Measurements from ENCODE around the gene CCIN. TPM values are rescaled to one million over a fixed set of nuclear protein-coding genes. Genes with fewer than 3 reads are reported as not detected.

The CCIN gene
- total and polyA plus RNA-seq, 3 experiments from 2014 or later: 0.14 TPM; not detected in 2

DNA sequence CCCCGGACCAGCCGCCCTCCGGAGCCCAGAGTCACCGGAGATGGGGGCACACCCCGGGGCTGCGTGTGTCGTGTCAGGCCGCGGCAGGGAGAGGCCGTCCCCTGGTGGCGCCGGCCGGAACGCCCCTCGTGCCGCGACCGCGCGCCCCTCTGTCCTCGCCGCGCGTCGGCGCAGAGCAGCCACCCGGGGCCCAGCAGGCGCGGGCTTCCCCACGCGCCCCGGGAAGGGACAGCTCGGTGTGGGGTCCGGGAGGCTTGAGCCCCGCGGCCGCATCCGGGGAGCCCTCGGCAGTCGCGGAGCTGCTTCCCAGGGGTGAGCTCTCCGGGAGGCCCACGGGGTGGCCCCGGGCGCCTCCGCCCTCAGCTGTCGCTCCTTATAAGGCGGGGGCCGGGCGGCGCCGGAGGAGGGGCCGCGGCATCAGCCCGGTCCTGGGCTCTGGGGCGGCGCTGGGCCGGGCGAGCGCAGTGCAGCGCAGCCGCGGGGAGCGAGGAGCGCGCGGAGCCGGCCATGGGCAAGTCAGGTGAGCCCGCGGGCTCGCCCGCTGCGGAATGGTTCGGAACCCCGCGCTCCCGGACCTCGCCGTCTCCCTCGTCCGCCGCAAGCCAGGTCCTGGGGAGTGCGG is 32.8 kb upstream of the CCIN start, which contains the start of gene GLIPR2:
Gene GLIPR2, plus strand, starts transcription at position 462 of the 622 bp plus-strand sequence. Its CDS starts 46 bp downstream, at position 508.
- H3K4me1 ChIP-seq (ENCODE audit: insufficient read depth, low read length): peaks cover 52% of the 10 kb centered on the region
- Mint-ChIP-seq H3K9me3 (peaks cover 0 to 1% (median 0%) of the 10 kb centered on the region in 5 donors), H3K27me3 (no peaks in the 10 kb centered on the region), H3K36me3 (peaks cover 0 to 7% (median 0%) of the 10 kb centered on the region in 3 donors), H3K27ac (peak within 1 kb of the TSS; percentile 85 to 99 (median 98)), H3K4me1 (peaks cover 48 to 54% (median 52%) of the 10 kb centered on the region in 3 donors), H3K4me3 (peak within 1 kb of the TSS; percentile 87 to 99 (median 96))
- CTCF ChIA-PET: interaction anchor here (0.8 to 6.2 kb wide), 8 partner anchors 8 to 54 kb away, joined by 3 to 65 read pairs (median 8); partner anchors contain the start of gene CCIN
- peak; percentile 72 to 85 (median 76) for DNase-seq
- no peaks in the 10 kb centered on the region for H3K9me3 ChIP-seq (ENCODE audit: low read length)
- POLR2A ChIA-PET: interaction anchor here (0.9 to 2.4 kb wide), 5 partner anchors 11 to 54 kb away, joined by 3 to 12 read pairs (median 6); partner anchors contain the start of gene CLTA
- no peaks in the 10 kb centered on the region for H3K36me3 ChIP-seq (ENCODE audit: insufficient read depth, low read length)
- H3K27me3 ChIP-seq (ENCODE audit: insufficient read depth, low read length, poor library complexity, severe bottlenecking): no peaks in the 10 kb centered on the region
- H3K4me3 ChIP-seq (ENCODE audit: low read length): peak within 1 kb of the TSS; percentile 86
- peak within 1 kb of the TSS; percentile 69 for H3K27ac ChIP-seq (ENCODE audit: low read depth, low read length)

DNA sequence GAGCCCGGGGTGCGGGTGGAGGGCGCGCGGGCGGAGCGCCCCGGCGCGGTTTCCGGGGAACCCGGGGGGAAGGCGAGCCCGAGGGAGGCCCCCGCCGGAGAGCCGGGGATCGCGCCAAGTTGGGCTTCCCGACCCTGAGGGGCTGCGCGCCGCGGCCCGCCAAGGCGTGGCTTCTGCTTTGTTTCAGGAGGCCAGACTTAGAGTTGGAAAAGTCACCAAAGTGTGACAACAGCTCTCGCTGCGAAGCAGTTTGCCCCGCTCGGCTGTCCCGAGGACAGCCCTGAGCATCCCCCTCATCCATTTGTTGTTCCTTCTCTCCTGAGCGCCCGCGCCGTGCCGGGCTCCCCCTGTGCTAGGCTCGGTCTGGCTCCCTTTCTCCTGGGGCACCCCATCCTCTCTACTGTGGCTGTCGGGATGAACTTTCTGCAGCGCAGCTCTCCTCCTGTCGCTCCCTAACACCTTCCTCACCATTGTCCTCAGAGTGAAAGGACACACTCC is 32.2 kb upstream of the CCIN start:
- Mint-ChIP-seq H3K27me3 (no peaks in the 10 kb centered on the region), H3K4me1 (peaks cover 52 to 59% (median 57%) of the 10 kb centered on the region in 3 donors), H3K9me3 (peaks cover 0 to 1% (median 0%) of the 10 kb centered on the region in 5 donors), H3K4me3 (peak overlapping the region; percentile 87 to 99 (median 96)), H3K27ac (peak overlapping the region; percentile 85 to 99 (median 98)), H3K36me3 (peaks cover 0 to 7% (median 0%) of the 10 kb centered on the region in 3 donors)
- POLR2A ChIA-PET: interaction anchor here (0.7 to 2.4 kb wide), 6 partner anchors 10 to 54 kb away, joined by 3 to 12 read pairs (median 6); partner anchors contain the start of gene CLTA
- no peaks in the 10 kb centered on the region for H3K36me3 ChIP-seq (ENCODE audit: insufficient read depth, low read length)
- CTCF ChIA-PET: interaction anchor here (0.7 to 6.2 kb wide), 10 partner anchors 8 to 192 kb away, joined by 3 to 65 read pairs (median 6); partner anchors contain the start of gene CCIN
- H3K27me3 ChIP-seq (ENCODE audit: insufficient read depth, low read length, poor library complexity, severe bottlenecking): no peaks in the 10 kb centered on the region
- H3K4me3 ChIP-seq (ENCODE audit: low read length): peak overlapping the region; percentile 86
- H3K9me3 ChIP-seq (ENCODE audit: low read length): no peaks in the 10 kb centered on the region
- H3K4me1 ChIP-seq (ENCODE audit: insufficient read depth, low read length): peaks cover 57% of the 10 kb centered on the region
- DNase-seq: no peak
- peak overlapping the region; percentile 69 for H3K27ac ChIP-seq (ENCODE audit: low read depth, low read length)

DNA sequence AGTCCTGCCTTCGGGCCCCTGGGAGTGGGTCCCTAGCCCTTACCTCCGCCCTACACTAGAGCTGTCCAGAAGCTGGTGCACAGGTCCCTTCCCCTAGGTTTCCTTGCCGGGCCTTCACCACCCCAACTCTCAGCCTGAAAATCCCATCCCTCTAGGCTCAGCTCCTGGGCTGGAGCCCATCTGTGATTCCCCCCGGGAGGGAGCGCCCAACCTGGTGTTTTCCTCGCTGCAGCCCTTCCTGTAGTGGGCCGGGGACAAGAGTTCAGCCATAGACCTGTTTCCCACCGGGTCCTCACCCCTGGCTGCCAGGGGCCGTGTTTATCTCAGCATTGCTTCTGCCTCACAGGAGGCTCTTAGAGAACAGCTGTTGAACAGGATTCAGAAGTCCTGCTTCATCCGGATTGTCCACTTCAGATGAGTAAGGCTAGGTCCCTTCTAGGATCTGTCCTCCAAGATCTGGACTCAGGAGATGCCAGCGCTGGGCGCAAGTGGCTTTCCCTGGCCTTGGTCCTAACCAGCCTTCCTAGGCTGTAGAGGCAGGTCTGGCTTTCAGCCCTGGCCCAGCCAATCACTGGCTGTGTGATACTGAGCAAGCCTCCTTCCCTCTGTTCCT is 31.7 kb upstream of the CCIN start:
- CTCF ChIA-PET: interaction anchor here (0.7 to 6.2 kb wide), 8 partner anchors 12 to 191 kb away, joined by 3 to 65 read pairs (median 8); partner anchors contain the start of gene CCIN
- peak overlapping the region; percentile 86 for H3K4me3 ChIP-seq (ENCODE audit: low read length)
- POLR2A ChIA-PET: interaction anchor here (0.7 to 2.4 kb wide), 4 partner anchors 11 to 53 kb away, joined by 3 to 12 read pairs (median 6); partner anchors contain the start of gene CLTA
- DNase-seq: no peak
- no peaks in the 10 kb centered on the region for H3K9me3 ChIP-seq (ENCODE audit: low read length)
- H3K27ac Mint-ChIP-seq: peak overlapping the region; percentile 85 to 99 (median 98)
- peak overlapping the region; percentile 87 to 99 (median 96) for H3K4me3 Mint-ChIP-seq
- H3K4me1 ChIP-seq (ENCODE audit: insufficient read depth, low read length): peaks cover 63% of the 10 kb centered on the region
- H3K36me3 Mint-ChIP-seq: peaks cover 0 to 8% (median 0%) of the 10 kb centered on the region in 3 donors
- H3K27ac ChIP-seq (ENCODE audit: low read depth, low read length): peak overlapping the region; percentile 69
- no peaks in the 10 kb centered on the region for H3K27me3 ChIP-seq (ENCODE audit: insufficient read depth, low read length, poor library complexity, severe bottlenecking)
- H3K9me3 Mint-ChIP-seq: peaks cover 0 to 1% (median 0%) of the 10 kb centered on the region in 5 donors
- peaks cover 57 to 64% (median 63%) of the 10 kb centered on the region in 3 donors for H3K4me1 Mint-ChIP-seq
- no peaks in the 10 kb centered on the region for H3K36me3 ChIP-seq (ENCODE audit: insufficient read depth, low read length)
- H3K27me3 Mint-ChIP-seq: no peaks in the 10 kb centered on the region

DNA sequence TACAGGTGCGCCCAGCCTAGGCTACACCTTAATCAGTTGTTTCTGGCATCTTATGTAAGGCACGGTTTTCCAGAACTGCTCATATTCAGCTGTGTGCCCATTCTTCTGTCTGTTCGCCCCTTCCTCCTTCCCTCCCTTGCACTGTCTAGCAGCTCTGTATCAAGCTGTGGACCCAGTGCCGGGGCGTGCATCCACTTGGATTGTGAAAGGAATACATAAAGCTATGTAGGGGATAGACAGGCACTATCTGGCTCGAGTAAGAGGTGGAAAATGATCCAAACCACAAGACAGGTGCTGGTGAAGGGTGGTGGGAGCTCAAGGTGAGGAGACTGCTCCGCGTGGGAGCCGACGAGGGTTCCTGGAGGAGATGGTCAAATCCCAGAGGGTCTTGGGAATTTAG is 30.7 kb upstream of the CCIN start:
- Histone ChIP-seq H3K4me1 (ENCODE audit: insufficient read depth, low read length) (peaks cover 73% of the 10 kb centered on the region), H3K9me3 (ENCODE audit: low read length) (no peaks in the 10 kb centered on the region), H3K36me3 (ENCODE audit: insufficient read depth, low read length) (no peaks in the 10 kb centered on the region), H3K27me3 (ENCODE audit: insufficient read depth, low read length, poor library complexity, severe bottlenecking) (no peaks in the 10 kb centered on the region), H3K27ac (ENCODE audit: low read depth, low read length) (no peak overlapping the region), H3K4me3 (ENCODE audit: low read length) (no peak overlapping the region)
- Mint-ChIP-seq H3K4me3 (peak overlapping the region; percentile 87 to 99 (median 96)), H3K27me3 (no peaks in the 10 kb centered on the region), H3K9me3 (peaks cover 0 to 1% (median 0%) of the 10 kb centered on the region in 5 donors), H3K27ac (peak overlapping the region; percentile 76 to 99 (median 86)), H3K36me3 (peaks cover 0 to 9% (median 1%) of the 10 kb centered on the region in 3 donors), H3K4me1 (peaks cover 67 to 74% (median 73%) of the 10 kb centered on the region in 3 donors)
- DNase-seq: no peak
- ChIA-PET CTCF (interaction anchor here (1.3 to 6.2 kb wide), 3 partner anchors 10 to 36 kb away, joined by 4 to 65 read pairs (median 8); partner anchors contain the start of gene CCIN), POLR2A (interaction anchor here (0.6 to 2.4 kb wide), 2 partner anchors 10 to 27 kb away, joined by 5 to 12 read pairs; no protein-coding TSS in a partner anchor)

DNA sequence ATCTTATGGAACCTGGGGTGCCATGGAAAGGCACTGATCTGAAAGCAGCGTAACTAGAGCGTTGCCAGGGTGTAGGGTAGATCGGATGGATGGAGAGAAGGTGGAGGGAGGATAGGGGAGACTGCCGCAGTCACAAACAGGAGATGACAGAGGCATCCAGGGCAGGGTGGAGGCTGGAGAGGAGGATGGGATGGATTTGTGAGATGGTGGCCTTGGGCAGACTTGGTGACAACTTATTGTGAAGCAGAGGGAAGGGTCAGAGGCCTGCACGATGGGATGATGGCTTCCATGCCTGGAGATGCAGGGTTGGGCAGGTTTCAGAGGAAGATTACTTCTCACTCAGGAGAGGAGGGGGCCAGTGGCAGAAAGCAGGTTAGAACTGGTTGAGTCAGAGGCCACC is 30.3 kb upstream of the CCIN start:
- Mint-ChIP-seq H3K4me1 (peaks cover 71 to 78% (median 77%) of the 10 kb centered on the region in 3 donors), H3K9me3 (peaks cover 0 to 1% (median 0%) of the 10 kb centered on the region in 5 donors), H3K36me3 (peaks cover 0 to 10% (median 1%) of the 10 kb centered on the region in 3 donors), H3K4me3 (peak overlapping the region; percentile 87 to 99 (median 96)), H3K27ac (peak overlapping the region; percentile 76 to 99 (median 86)), H3K27me3 (no peaks in the 10 kb centered on the region)
- no peaks in the 10 kb centered on the region for H3K9me3 ChIP-seq (ENCODE audit: low read length)
- H3K27me3 ChIP-seq (ENCODE audit: insufficient read depth, low read length, poor library complexity, severe bottlenecking): no peaks in the 10 kb centered on the region
- ChIA-PET POLR2A (no interaction called here), CTCF (interaction anchor here (1.3 to 6.2 kb wide), 3 partner anchors 10 to 36 kb away, joined by 4 to 65 read pairs (median 8); partner anchors contain the start of gene CCIN)
- no peak overlapping the region for H3K27ac ChIP-seq (ENCODE audit: low read depth, low read length)
- no peak overlapping the region for H3K4me3 ChIP-seq (ENCODE audit: low read length)
- no peaks in the 10 kb centered on the region for H3K36me3 ChIP-seq (ENCODE audit: insufficient read depth, low read length)
- peaks cover 77% of the 10 kb centered on the region for H3K4me1 ChIP-seq (ENCODE audit: insufficient read depth, low read length)
- DNase-seq: no peak

DNA sequence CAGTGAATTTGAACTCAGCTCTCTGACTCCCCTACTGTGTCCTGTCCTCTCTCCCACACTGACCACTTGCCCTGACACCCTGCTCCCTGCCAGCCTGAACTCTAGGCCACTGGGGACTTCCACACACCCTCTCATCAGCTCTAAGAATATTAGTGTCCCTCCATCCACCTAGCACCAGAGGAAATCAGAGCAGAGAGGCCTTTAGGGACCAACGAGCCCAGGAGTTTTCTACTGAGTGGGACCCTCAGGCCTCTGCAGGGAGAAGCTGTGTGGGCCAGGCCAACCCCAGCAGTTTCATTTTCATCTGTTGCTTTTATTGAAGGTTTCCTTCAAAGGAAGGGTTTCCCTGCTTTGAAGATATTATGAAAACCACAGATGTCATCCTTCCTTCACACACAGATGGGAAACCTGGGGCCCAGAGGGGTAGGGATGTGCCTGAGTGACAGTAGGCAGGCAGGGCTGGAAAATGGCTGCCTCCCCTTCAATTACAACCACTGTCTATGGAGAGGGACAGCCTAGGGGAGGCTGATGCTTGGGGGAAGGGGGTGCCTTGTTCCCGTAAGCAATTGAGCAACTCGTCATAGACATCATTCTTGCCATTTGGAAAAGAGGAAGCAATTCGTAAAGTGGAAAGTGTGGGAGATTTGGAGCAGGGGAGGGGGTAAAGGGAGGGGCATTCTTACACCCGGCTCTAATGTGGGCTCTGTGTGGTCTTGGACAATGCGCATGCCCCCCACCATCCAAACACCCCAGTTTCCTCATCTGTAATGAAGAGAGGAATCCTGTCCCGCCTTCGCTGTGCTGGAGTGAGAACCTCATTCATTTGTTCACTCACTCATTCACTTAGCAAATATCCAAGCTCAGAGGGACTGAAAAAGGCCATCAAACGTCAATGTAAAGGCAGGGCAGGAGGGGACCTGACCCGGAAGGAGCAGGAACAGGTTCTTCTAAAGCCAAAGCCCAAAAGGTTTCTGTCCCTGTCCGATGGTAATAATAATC is 28.8 kb upstream of the CCIN start:
- DNase-seq: peak in 1 of 5 donors; percentile 29
- Mint-ChIP-seq H3K4me3 (peak overlapping the region; percentile 68 to 96 (median 87)), H3K4me1 (peaks cover 85 to 92% (median 91%) of the 10 kb centered on the region in 3 donors), H3K27me3 (peaks cover 0 to 3% of the 10 kb centered on the region in 2 donors), H3K27ac (peak overlapping the region; percentile 71 to 99 (median 91)), H3K36me3 (peaks cover 3 to 14% (median 3%) of the 10 kb centered on the region in 3 donors), H3K9me3 (peaks cover 0 to 3% (median 2%) of the 10 kb centered on the region in 5 donors)
- Histone ChIP-seq H3K27me3 (ENCODE audit: insufficient read depth, low read length, poor library complexity, severe bottlenecking) (no peaks in the 10 kb centered on the region), H3K4me1 (ENCODE audit: insufficient read depth, low read length) (peaks cover 90% of the 10 kb centered on the region), H3K9me3 (ENCODE audit: low read length) (peaks cover 2% of the 10 kb centered on the region), H3K4me3 (ENCODE audit: low read length) (peak overlapping the region; percentile 27), H3K27ac (ENCODE audit: low read depth, low read length) (no peak overlapping the region), H3K36me3 (ENCODE audit: insufficient read depth, low read length) (no peaks in the 10 kb centered on the region)
- POLR2A ChIA-PET: interaction anchor here (0.8 to 1.9 kb wide), 3 partner anchors 8 to 37 kb away, joined by 3 to 8 read pairs (median 3); no protein-coding TSS in a partner anchor
- CTCF ChIA-PET: interaction anchor here (1.7 to 6.2 kb wide), 3 partner anchors 26 to 38 kb away, joined by 8 to 65 read pairs (median 25); partner anchors contain the start of gene CCIN

All from CD8-positive, alpha-beta memory T cell (primary cell).